SH-SY5Y (cell line): Measurements from ENCODE around the gene CSNK1A1L.

Experiments
- GATA2 ChIP-seq: IDR thresholded peaks from 2 replicates; pipeline ENCODE4 v1.6.1; 2011; ENCODE audit warnings: mild to moderate bottlenecking, low read depth, low read length
- GATA3 ChIP-seq: IDR thresholded peaks from 2 replicates; pipeline ENCODE4 v1.6.1; 2011; ENCODE audit warnings: low read depth, mild to moderate bottlenecking, low read length, moderate library complexity

Gene CSNK1A1L

GRCh38 chr13:37105251-37105714 is at the start of gene CSNK1A1L:
Gene CSNK1A1L, minus strand, starts transcription at chr13:37105664. Its CDS starts 408 bp downstream, at chr13:37105256.
- TF ChIP-seq GATA2 (no peak), GATA3 (no peak)

GRCh38 chr13:37149380-37149779 is 43.9 kb upstream of the CSNK1A1L start:
- TF ChIP-seq GATA2 (no peak), GATA3 (no peak)

- TF ChIP-seq GATA2 (no peak), GATA3 (no peak)
Observed at GRCh38 chr13:37148501-37148900, 43.0 kb upstream of the CSNK1A1L start.

GRCh38 chr13:37144661-37145060 is 39.2 kb upstream of the CSNK1A1L start:
- TF ChIP-seq GATA3 (no peak), GATA2 (no peak)

GRCh38 chr13:37143911-37144310 is 38.4 kb upstream of the CSNK1A1L start:
- no peak for TF ChIP-seq GATA2
- TF ChIP-seq GATA3, result no peak

GRCh38 chr13:37142877-37143276 is 37.4 kb upstream of the CSNK1A1L start:
- TF ChIP-seq GATA3, result no peak
- no peak for TF ChIP-seq GATA2

- TF ChIP-seq GATA3 (no peak), GATA2 (no peak)
Observed at GRCh38 chr13:37141011-37141410, 35.5 kb upstream of the CSNK1A1L start.

GRCh38 chr13:37139356-37139755 is 33.9 kb upstream of the CSNK1A1L start:
- no peak for TF ChIP-seq GATA2
- TF ChIP-seq GATA3, result no peak

GRCh38 chr13:37138926-37139325 is 33.5 kb upstream of the CSNK1A1L start:
- TF ChIP-seq GATA3, result no peak
- TF ChIP-seq GATA2, result no peak

- no peak for TF ChIP-seq GATA2
- TF ChIP-seq GATA3, result no peak
Observed at GRCh38 chr13:37138169-37138568, 32.7 kb upstream of the CSNK1A1L start.

- TF ChIP-seq GATA2, result no peak
- no peak for TF ChIP-seq GATA3
Observed at GRCh38 chr13:37136633-37137032, 31.2 kb upstream of the CSNK1A1L start.

GRCh38 chr13:37136187-37136586 is 30.7 kb upstream of the CSNK1A1L start:
- TF ChIP-seq GATA3, result no peak
- no peak for TF ChIP-seq GATA2

GRCh38 chr13:37134411-37135041 is 29.1 kb upstream of the CSNK1A1L start:
- no peak for TF ChIP-seq GATA3
- no peak for TF ChIP-seq GATA2

GRCh38 chr13:37132211-37132610 is 26.7 kb upstream of the CSNK1A1L start:
- no peak for TF ChIP-seq GATA3

- no peak for TF ChIP-seq GATA3
- no peak for TF ChIP-seq GATA2
Observed at GRCh38 chr13:37131092-37131491, 25.6 kb upstream of the CSNK1A1L start.

GRCh38 chr13:37129866-37130265 is 24.4 kb upstream of the CSNK1A1L start:
- TF ChIP-seq GATA2 (no peak), GATA3 (no peak)
